Medulla oblongata (tissue), 1 donor: ENCODE results near the gene ALKBH7.
A peak's percentile ranks its signal among the peaks of the same experiment; 100 is the strongest.
"Not testable (repeated sequence)": the region's sequence is repeated elsewhere in the genome, so short reads cannot be mapped to it uniquely, and the experiment has no call there.

ENCODE experiments used
- DNase-seq: peaks from one replicate; pipeline ENCODE4 v3.0.0-alpha.2; 2015; ENCODE audit errors: extremely low spot score

The ALKBH7 gene

GRCh38 chr19:6372594-6373095, at the start of gene ALKBH7:
ALKBH7 (plus strand) TSS chr19:6372794; CDS start chr19:6372821, 27 bp downstream.
- peak; percentile 100 for DNase-seq

GRCh38 chr19:6324757-6325156, 47.8 kb upstream of the ALKBH7 start:
- no peak for DNase-seq

GRCh38 chr19:6325614-6326013, 47.0 kb upstream of the ALKBH7 start:
- no peak for DNase-seq

- no peak for DNase-seq
Measured at GRCh38 chr19:6326815-6327214, 45.8 kb upstream of the ALKBH7 start.

- no peak for DNase-seq
Measured at GRCh38 chr19:6333439-6333838, 39.2 kb upstream of the ALKBH7 start, which contains the start of gene ACER1. ACER1 (minus strand) TSS chr19:6333612; CDS start chr19:6333551, 61 bp downstream.

- DNase-seq: no peak
Measured at GRCh38 chr19:6334490-6335285, 37.9 kb upstream of the ALKBH7 start.

GRCh38 chr19:6340493-6341201, 31.9 kb upstream of the ALKBH7 start:
- DNase-seq: no peak

- DNase-seq: no peak
Measured at GRCh38 chr19:6343462-6343861, 29.1 kb upstream of the ALKBH7 start.

GRCh38 chr19:6349271-6349670, 23.3 kb upstream of the ALKBH7 start:
- DNase-seq: not testable (repeated sequence)

- DNase-seq: no peak
Measured at GRCh38 chr19:6350688-6351087, 21.9 kb upstream of the ALKBH7 start.

GRCh38 chr19:6352381-6353165, 20.0 kb upstream of the ALKBH7 start:
- no peak for DNase-seq

- no peak for DNase-seq
Measured at GRCh38 chr19:6354098-6354674, 18.4 kb upstream of the ALKBH7 start.

- not testable (repeated sequence) for DNase-seq
Measured at GRCh38 chr19:6355321-6356040, 17.1 kb upstream of the ALKBH7 start.

GRCh38 chr19:6357174-6357573, 15.4 kb upstream of the ALKBH7 start:
- DNase-seq: no peak

- no peak for DNase-seq
Measured at GRCh38 chr19:6358003-6358402, 14.6 kb upstream of the ALKBH7 start.

GRCh38 chr19:6359568-6360341, 12.8 kb upstream of the ALKBH7 start:
- DNase-seq: no peak

GRCh38 chr19:6360445-6360844, 12.1 kb upstream of the ALKBH7 start:
- DNase-seq: not testable (repeated sequence)

GRCh38 chr19:6360857-6361216, 11.8 kb upstream of the ALKBH7 start:
- not testable (repeated sequence) for DNase-seq

GRCh38 chr19:6362027-6362350, 10.6 kb upstream of the ALKBH7 start:
- no peak for DNase-seq

- DNase-seq: no peak
Measured at GRCh38 chr19:6362351-6362801, 10.2 kb upstream of the ALKBH7 start.
